Stimulated activated CD8-positive, alpha-beta memory T cell treated with anti-CD3 and anti-CD28 coated beads, Interleukin-4, amount 100 ng/mL, for 48 hours (primary cell): ENCODE measurements around the gene TPO.
"Not testable (repeated sequence)": the region's sequence is repeated elsewhere in the genome, so short reads cannot be mapped to it uniquely, and the experiment has no call there.

Experiments used
- DNase-seq: peaks from one replicate; pipeline ENCODE4 v3.0.0-alpha.2; 2020

TPO gene

DNA sequence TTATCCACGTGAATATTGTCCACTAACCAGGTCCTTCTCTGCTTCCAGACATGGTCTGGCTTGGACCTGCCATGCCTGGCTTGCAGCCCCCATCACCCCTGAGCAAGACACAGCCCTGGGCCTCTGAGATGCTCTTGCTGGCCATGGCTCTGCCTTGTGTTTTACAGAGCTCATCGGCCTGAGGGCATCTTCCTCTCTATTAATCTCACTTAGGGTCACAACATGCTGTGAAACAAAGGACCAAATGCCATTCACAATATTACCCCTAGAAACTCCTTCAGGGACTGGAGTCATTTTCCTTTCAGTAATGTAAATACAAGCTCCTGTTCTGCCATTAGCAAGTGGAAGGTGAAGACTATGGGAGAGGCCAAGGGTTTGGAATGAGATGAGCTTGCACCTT lies 6.8 kb upstream of the TPO start:
- no peak for DNase-seq

DNA sequence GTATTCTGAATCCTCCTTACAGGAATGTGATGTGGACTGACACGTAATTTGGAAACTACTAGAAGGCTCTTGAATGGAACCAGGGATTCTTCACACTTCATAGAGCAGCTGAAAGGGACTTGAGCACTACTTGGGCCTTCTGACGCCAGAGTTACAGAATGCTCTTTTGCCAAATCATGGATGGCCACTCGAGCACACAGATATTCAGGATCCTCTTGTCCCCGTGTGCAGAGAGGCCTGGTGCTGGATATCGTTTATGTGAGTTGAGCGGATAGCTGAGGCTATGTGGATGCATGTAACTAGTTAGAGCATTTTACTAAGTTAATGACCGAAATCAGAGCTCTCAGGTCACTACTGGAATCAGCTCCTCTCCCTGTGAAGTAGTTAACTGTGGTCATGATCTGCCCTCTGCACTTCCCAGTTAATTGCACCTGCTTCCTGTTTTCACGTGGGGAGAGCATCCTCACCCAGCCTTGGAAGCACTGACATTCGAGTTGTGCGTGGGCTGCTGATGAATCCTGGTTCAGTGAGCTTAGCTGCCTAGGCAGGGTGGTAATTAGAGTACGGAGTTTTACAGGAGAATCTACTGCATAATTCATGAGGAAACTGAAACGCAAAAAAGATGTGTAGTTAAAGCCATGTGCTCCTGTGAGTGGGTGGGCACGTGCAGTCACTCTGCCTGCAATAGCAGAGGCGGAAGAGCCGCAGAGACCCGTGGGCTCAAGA lies 5.2 kb upstream of the TPO start:
- DNase-seq = no peak

DNA sequence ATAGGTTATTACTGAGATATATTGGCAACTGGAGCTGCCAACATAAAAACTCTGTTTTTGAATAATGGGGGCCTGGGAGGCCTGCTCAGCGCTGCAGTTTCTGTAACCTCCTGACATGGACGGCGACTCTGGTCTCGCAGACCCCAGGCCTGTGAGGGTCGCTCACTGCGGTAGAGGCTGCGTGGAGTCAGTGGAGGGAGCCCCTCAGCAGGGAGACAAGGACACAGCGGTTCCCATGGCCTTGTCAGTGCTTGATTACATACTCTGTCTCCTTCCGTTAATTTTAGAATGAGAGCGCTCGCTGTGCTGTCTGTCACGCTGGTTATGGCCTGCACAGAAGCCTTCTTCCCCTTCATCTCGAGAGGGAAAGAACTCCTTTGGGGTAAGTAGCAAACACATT lies 858 bp downstream of the TPO start:
- DNase-seq = no peak

DNA sequence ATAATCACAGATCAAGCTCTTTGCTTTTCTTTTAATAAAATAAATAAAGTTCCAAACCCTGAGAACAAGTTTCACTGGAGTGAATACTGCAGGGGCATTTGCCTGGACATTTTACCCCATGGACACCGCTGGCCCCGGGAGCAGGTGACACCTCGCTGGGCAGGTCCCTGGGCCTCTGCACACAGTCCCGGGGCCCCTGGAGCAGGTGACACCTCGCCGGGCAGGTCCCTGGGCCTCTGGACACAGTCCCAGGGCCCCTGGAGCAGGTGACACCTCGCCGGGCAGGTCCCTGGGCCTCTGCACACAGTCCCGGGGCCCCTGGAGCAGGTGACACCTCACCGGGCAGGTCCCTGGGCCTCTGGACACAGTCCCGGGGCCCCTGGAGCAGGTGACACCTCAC lies 1.6 kb downstream of the TPO start:
- not testable (repeated sequence) for DNase-seq

DNA sequence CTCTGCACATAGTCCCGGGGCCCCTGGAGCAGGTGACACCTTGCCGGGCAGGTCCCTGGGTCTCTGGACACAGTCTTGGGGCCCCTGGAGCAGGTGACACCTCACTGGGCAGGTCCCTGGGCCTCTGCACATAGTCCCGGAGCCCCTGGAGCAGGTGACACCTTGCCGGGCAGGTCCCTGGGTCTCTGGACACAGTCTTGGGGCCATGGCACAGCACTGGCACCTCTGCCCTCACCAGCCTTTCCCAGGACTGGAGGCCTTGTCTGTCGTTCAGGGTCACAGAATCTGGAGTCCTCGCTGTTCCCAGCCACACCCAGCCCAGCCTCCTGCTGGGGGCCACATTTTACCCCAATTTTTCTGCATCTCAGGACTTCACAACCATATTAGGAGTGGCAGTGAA lies 2.2 kb downstream of the TPO start:
- DNase-seq = no peak

DNA sequence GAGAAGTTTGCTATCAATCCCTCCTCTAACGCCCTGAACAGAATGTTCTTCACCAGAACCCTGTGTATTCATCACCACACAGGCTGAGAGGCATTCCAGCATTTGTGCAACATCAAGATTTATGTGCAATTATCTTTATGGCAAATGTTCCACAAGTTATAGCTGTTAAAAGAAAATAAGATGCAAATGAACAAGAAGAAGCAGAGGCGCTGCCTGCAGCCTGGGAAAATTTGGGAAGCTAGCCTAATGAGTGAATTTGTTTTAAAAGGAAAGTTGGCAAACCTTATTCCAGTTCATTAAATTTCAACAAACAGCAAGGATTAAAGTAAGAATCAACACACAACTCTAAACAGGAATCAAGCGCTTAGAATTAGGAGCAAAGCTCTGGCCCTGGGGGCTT lies 5.3 kb downstream of the TPO start:
- DNase-seq = no peak

DNA sequence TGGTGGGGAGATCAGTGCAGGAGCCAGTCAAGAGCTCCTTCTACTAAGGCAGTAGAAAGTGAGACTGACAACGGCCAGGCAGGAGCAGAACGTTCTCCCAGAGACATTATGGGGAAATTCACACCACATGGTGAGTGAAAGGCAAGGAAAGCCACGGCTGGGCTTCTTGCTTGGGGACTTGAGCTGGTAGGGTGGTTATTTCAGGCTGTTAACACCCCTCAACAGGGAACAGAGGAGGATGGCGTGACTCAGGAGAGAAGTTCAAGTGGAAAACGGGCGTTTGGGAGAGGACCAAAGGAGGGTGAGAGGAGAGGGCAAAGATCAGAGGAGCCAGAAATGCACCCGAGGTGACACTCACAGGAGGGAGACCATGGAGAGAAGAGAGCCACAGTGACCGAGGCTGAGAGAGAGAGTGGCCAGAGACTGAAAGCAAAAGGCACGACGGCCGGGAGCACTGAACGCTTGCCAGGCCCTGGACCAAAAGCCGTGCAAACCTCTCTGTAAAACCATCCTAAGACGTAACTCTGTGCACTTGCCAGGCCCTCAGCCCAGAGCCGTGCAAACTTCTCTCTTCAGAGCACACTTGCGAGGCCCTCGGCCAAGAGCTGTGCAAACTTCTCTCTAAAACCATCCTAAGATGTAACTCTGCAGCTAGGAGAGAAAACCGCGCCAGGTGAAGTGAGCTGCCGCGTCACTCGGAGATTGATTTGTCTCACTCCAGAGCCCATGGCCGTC lies 7.7 kb downstream of the TPO start:
- DNase-seq = no peak

DNA sequence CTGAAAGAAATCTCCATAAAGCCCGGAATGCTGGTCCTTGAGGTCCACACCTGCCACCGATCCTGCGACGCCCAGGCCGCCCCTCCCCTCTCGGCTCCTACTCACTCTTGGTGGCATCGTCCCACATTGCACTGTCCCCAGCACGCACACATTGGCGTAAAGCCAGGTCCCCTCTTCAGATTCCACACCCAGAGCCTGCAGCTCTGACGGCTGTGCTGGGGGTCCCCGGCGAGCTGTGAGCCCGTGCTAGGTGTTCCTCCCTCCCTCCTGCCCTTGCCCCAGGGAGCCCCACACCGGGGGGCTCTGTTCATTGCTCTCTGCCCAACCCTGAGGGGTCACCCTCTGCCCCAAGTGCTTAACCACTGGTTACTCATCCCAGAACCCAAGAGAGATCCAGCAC lies 8.5 kb downstream of the TPO start:
- no peak for DNase-seq

DNA sequence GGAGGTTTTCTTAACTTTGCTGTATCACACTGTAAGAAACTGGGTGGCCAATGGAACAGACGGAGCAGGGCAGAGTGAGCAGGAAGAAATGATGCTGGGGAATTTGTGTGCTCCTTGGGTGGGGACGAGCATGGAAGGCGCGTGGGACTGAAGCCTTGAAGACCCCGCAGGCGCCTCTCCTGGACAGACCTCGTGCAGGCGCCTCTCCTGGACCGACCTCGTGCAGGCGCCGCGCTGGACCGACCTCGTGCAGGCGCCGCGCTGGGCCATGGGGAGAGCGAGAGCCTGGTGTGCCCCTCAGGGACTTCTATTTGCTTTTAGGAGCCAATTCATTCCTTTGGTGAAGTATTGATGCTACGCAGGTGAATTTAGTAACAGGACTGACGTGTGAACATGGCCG lies 8.9 kb downstream of the TPO start:
- DNase-seq = no peak

DNA sequence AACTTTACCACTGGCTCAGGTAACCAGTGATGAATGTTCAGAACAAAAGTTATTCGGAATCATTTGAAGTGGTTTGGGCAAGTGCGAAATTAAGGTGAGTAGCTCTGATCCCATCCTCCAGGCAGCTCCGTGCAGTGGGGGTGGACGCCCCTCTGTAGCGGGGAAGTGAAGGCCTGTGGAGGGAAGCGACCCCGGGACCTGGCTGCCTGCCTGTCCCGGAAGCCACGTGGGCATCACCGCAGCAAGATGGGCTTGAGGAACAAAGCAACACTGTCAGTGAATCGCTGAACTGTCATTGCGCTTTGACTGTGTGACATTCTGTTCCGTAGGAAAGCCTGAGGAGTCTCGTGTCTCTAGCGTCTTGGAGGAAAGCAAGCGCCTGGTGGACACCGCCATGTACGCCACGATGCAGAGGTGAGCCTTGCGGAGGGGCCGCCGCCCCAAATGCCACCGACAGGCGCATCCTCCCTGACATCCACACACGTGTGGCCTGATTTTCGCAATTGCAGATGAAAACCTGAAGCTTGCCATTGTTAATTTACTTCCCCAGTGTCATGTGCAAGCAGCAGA lies 9.5 kb downstream of the TPO start:
- no peak for DNase-seq

DNA sequence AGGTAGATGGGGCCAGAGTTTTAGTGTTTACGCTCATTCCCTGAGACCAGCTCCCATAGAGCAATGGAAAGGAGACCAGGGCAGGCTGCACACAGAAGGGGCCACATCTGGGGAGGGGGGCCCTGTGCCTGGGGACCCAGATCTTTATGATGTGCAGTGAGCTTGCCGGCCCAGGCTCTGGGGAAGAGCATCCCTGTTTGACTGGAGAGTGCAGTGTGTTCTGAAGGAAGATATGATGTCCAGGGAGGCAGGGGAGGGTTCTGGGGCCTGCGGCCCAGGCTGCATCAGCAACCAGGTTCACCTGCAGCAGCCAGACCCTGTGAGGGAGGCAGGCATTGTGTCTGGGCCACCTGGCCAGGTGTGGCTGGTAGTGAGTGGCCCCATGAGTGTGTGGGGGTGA lies 13.8 kb downstream of the TPO start:
- DNase-seq = no peak

DNA sequence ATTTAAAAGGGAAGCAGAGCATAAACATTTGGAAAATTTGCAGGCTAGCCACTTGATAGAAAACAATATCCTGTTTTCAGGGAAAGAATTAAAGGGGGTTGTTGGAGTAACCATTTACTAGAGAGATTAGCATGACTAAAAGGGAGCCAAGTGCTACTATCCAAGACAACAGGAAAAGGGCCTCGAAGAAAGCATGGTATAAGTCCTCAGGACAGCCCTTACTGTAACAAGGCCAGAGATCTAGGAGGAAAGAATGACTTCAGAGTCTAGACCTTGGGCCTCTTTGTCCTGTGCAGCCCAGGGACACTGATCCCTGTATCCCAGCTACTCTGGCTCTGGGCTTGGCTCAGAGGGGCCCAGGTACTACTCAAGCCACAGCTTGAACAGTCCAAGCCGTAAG lies 16.6 kb downstream of the TPO start:
- no peak for DNase-seq

DNA sequence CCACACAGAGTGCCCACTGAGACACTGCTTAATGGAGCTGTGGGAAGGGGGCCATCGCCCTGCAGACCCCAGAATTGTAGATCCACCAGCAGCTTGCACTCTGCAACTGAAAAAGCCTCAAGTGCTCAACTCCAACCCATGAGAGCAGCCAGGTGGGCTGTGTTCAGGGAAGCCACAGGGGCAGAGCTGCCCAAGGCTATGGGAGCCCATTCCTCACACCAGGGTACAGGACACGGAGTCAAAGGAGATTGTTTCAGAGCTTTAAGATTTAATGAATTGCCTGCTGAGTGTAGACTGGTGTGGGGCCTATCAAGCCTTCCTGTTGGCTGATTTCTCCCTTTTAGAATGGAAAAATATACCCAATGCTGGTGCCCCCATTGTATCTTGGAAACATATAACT lies 17.2 kb downstream of the TPO start:
- DNase-seq = no peak

DNA sequence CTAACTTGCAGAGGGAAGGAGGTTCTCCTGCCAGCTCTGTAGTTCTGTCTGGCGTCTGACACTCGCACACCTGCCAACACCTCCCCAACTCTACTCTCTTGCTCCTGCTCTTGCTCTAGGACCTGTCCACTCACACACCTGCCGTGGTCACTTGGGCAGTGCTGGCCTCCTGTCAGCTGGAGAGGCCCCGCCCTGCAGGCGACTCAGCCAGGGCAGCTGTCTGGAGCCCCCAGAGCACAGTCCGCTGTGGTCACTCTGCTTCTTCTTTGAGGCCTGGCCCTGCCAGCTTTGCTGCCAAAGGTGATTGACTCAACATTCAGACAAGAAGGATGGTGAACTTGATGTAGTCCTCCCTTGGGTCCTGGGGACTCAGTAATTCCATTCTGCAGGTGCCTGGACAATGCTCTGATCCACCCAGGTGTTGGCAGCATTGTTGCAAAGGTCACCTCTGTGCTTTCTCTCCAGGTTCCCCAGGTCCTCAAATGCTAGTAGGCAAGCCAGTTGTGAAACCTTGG lies 18.7 kb downstream of the TPO start:
- DNase-seq = no peak

DNA sequence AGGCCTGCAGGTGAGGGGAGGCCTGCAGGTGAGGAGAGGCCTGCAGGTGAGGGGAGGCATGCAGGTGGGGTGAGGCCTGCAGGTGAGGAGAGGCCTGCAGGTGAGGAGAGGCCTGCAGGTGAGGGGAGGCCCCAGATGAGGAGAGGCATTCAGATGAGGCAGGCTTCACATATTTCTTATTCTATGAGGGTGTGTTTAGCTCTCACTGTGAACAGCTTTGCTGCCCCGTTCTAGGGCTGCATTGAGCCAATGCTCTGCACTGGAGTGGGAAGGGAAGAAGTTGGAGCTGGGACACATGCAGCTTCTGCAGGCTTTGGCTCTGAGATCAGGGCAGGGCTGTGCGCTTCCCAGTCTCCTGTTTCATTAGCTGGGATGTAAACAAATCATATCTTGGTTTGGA lies 19.5 kb downstream of the TPO start:
- no peak for DNase-seq

DNA sequence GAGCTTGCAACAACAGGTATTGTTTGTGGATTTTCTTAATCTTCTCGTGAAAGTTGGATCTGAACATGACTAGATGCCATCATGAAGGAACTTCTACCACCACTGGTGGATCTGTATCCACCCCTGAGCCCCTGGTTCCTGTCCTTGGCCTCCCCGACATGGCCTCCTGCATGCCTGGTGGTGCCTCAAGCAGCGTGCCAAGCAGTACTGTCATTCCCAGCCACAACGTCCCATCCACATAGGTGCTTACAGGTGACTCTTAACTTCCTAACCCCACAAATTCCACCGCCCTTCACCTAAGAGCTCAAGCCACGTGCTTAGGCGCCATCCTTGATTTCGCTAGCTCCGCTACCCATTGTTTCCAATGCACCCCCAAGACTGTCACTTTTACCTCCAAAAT lies 23.1 kb downstream of the TPO start:
- no peak for DNase-seq

DNA sequence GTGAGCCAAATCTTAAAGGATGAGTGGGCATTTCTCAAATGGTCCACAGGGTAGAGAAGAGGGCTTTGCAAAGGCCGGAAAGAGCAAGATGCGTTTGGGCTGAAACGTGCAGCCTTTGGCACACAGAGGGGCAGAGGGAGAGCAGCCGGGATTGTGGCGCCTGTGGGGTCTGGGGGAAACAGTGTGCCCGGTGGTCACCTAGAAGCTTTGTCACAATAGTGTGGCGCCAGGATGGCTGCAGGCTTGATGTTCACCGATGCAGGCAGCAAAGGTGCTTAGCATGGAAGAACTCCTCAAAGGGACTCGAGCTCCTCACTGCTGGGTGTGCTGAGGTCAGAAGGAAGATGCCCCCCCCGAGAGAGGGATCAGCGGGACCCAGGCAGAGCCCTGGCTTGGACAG lies 23.8 kb downstream of the TPO start:
- no peak for DNase-seq

DNA sequence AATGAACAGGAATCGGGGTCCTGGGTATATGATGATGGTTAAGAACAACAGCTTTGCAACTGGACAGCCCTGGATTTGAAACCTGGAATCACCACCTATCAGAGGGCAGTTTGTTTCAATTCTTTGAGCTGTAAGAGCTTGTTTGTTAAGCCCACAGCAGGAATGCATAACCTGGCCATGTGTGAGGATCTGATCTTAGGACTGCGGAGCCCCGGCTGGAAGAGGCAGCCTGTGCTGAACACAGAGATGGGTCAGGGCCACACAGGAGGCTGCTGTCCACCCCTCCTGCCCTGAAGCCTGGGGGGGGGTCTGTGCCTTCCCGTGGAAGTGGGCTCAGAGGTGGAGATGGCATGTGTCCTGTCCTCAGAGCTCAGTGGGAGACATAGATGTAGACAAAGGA lies 24.3 kb downstream of the TPO start:
- DNase-seq = no peak

DNA sequence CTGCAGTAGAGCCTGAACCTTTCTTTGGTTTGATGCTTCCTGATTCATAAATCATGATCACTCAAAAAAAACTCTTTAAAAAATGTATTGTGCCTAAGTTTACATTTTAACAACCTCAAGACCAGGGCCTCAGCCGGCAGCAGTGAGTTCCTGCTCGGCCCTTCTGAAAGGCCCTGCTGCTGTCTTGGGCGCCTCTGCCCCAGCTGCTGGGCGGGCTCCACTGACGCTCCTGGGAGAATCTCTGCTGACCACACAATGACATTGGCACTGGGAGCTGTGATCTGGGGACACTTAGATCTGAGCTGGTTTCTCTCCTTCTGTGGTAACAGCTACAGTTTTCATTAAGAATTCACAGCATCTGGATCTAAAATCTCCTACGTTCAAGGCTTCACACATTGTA lies 25.7 kb downstream of the TPO start:
- no peak for DNase-seq

DNA sequence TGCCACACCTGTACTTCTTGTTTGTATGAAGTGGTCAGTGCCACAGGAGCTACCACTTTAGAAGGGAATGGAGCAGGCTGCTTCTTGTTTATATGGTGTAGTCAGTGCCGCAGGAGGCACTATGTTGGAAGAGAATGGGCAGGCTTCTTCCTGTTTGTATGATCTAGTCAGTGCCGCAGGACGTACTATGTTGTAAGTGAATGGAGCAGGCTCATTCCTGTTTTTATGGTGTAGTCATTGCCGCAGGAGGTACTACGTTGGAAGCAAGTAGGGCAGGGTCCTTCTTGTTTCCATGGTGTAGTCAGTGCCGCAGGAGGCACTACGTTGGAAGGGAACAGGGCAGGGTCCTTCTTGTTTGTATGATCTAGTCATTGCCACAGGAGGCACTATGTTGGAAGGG lies 27.3 kb downstream of the TPO start:
- DNase-seq = no peak

DNA sequence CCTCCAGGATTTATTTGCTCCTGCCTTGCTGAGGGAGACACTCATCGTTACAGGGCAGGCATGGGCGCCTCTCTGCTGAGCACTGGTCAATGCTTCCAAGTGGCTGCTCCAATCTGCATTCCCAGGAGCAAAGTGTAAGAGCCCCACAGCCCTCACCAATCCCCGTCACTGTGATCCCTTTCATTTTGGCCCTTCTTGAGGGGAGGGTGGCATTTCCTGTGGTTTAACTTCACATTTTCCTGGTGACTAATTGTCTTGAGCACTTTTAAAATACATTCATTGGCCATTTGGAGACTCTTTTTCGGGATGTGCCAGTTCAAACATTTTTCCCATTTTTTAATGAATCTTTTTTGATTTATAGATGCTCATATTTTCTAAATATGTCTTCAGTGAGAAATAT lies 33.0 kb downstream of the TPO start:
- no peak for DNase-seq

DNA sequence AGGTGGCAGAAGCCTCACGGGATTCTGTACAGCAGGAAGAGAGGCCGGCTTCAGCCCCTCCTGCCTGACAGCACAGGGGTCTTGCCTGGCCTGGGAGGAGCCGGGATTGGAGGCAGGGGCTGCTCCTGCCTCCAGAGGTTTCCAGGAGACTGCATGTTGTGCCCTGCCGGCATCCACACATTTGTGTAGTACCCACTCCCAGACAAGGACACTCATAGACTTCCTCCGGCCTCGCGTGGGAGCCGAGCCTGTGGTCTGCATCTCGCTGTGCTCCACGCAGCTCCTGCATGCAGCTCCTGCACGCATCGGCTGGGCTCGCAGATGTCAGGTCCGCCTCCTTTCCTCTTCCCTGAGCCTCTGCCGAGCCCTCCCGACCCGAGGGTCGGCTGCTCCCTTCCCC lies 34.7 kb downstream of the TPO start:
- DNase-seq = no peak

DNA sequence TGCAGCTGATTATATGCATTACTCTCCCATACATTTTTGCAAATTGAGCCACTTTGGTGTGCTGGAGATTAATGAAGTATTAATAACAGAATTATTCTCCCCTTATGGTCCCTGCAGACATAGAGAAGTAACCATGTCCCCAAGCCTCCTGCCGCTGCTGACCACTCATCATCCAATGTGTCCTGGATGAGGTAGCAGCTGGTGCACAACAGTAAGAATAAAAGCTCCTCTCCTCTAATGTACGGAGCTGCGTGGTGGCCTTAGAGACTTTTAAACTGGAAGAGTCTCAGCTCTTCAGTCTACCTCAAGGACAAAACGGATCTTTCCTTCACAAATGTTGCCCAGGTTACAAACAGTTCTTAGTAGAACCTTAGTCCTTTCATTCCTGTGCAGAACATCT lies 37.7 kb downstream of the TPO start:
- DNase-seq = no peak

DNA sequence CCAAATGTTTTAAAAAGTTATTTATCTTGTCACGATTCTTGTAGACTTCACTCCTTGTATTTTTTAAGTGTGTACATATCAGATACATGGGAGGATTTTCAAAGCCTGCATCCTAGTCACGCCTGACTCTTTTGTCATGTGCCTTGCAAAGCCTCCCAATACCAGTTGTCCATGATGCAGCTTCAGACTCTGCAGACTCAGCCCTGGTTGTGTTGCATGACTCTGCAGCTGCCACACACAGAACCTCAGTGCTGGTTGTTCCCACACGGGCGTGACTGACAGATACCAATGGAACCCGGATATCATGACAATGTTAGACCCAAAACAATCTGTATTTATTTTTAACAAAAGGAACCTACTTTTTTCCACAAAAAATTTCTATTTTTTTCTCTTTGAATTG lies 38.2 kb downstream of the TPO start:
- DNase-seq = no peak

DNA sequence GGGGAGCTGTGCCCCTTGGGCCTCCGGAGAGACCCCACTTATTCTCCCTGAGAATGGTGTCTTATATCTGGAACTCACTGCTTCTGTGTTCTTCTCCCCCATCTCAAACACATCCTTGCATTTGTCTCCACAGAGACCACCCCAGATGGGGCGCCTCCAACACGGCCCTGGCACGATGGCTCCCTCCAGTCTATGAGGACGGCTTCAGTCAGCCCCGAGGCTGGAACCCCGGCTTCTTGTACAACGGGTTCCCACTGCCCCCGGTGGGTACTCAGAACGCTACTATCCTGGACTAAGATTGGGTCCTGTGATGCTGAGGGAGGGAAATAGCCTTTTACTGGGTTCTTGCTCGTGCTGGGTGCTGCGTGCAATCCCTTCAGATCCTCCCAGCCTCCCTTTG lies 40.3 kb downstream of the TPO start:
- no peak for DNase-seq
